WTC11 (cell line): Measurements from ENCODE around the gene STIM2. TPM values are rescaled to one million over a fixed set of nuclear protein-coding genes. Genes with fewer than 3 reads are reported as not detected.

Source experiments
- ATAC-seq: fragments of 200-7000 bp; cut with Tn5 transposase; 2 replicates; pipeline ENCODE4 v1.10.0; 2021; ENCODE audit warnings: mild to moderate bottlenecking, moderate library complexity
- CTCF ChIA-PET: fragments of 300-600 bp; sonication (Branson Sonifier 250); formaldehyde crosslinking; loops from one replicate; lab custom pipeline; 2021; ENCODE audit warnings: antibody characterized with exemption; lab: Charles Lee
- POLR2A ChIA-PET: fragments of 350-600 bp; sonication (Branson Sonifier 250); formaldehyde crosslinking; loops from one replicate; lab custom pipeline; 2021; ENCODE audit warnings: antibody characterized with exemption; lab: Charles Lee
- DNase-seq: peaks from one replicate; pipeline ENCODE4 v3.0.0; 2021; ENCODE audit warnings: low spot score
- H3K27ac Mint-ChIP-seq: 2 replicates; pipeline ENCODE4 v1.8.0; 2021; ENCODE audit warnings: mixed read lengths
- H3K27me3 Mint-ChIP-seq: 2 replicates; pipeline ENCODE4 v1.8.0; 2021; ENCODE audit warnings: low read depth, mild to moderate bottlenecking, moderate library complexity, mixed read lengths
- H3K36me3 Mint-ChIP-seq: 2 replicates; pipeline ENCODE4 v1.8.0; 2021; ENCODE audit warnings: mixed read lengths
- H3K4me1 Mint-ChIP-seq: 2 replicates; pipeline ENCODE4 v1.8.0; 2022; ENCODE audit warnings: mixed read lengths
- H3K4me3 Mint-ChIP-seq: 2 replicates; pipeline ENCODE4 v1.8.0; 2021; ENCODE audit warnings: mild to moderate bottlenecking, moderate library complexity, mixed read lengths
- H3K9me3 Mint-ChIP-seq: 2 replicates; pipeline ENCODE4 v1.8.0; 2021; ENCODE audit warnings: mixed read lengths
- ATF1 ChIP-seq: sonication (generic); formaldehyde crosslinking; IDR thresholded peaks from 2 replicates; pipeline ENCODE4 v1.8.1; 2023; ENCODE audit warnings: mild to moderate bottlenecking, moderate library complexity, missing genetic modification reagents
- CREM ChIP-seq: sonication (generic); formaldehyde crosslinking; IDR thresholded peaks from 2 replicates; pipeline ENCODE4 v1.8.1; 2022; ENCODE audit warnings: mild to moderate bottlenecking, missing genetic modification reagents, moderate library complexity
- E2F5 ChIP-seq: sonication (generic); formaldehyde crosslinking; IDR thresholded peaks from 2 replicates; pipeline ENCODE4 v1.8.1; 2022; ENCODE audit warnings: mild to moderate bottlenecking, moderate library complexity, missing genetic modification reagents
- EMX1 ChIP-seq: fragments of 250-450 bp; sonication (Bioruptor Pico); IDR thresholded peaks from 2 replicates; pipeline ENCODE4 v1.8.0; 2021; ENCODE audit warnings: mild to moderate bottlenecking
- GABPB1 ChIP-seq: sonication (generic); formaldehyde crosslinking; IDR thresholded peaks from 2 replicates; pipeline ENCODE4 v1.8.1; 2023; ENCODE audit warnings: mild to moderate bottlenecking, missing genetic modification reagents
- IRF2 ChIP-seq: sonication (generic); formaldehyde crosslinking; IDR thresholded peaks from 2 replicates; pipeline ENCODE4 v1.8.0; 2022; ENCODE audit warnings: low read depth, missing genetic modification reagents, borderline replicate concordance
- MXD4 ChIP-seq: fragments of 250-450 bp; sonication (Bioruptor Pico); IDR thresholded peaks from 2 replicates; pipeline ENCODE4 v1.8.0; 2021; ENCODE audit warnings: mild to moderate bottlenecking, moderate library complexity, borderline replicate concordance
- NFATC4 ChIP-seq: fragments of 250-450 bp; sonication (Bioruptor Pico); IDR thresholded peaks from 2 replicates; pipeline ENCODE4 v1.9.0; 2021; ENCODE audit warnings: mild to moderate bottlenecking
- NR3C1 ChIP-seq: sonication (generic); formaldehyde crosslinking; conservative IDR thresholded peaks from 2 replicates; pipeline ENCODE4 v1.8.1; 2023; ENCODE audit warnings: low read depth, mild to moderate bottlenecking, missing genetic modification reagents
- PRRX2 ChIP-seq: fragments of 250-450 bp; sonication (Bioruptor Pico); IDR thresholded peaks from 2 replicates; pipeline ENCODE4 v1.8.0; 2021; ENCODE audit warnings: mild to moderate bottlenecking
- RELA ChIP-seq: sonication (generic); formaldehyde crosslinking; IDR thresholded peaks from 2 replicates; pipeline ENCODE4 v1.8.1; 2022; ENCODE audit warnings: missing genetic modification reagents, mild to moderate bottlenecking, borderline replicate concordance
- RORB ChIP-seq: fragments of 250-450 bp; sonication (Bioruptor Pico); IDR thresholded peaks from 2 replicates; pipeline ENCODE4 v1.9.0; 2021; ENCODE audit warnings: mild to moderate bottlenecking
- SMAD3 ChIP-seq: sonication (generic); formaldehyde crosslinking; IDR thresholded peaks from 2 replicates; pipeline ENCODE4 v1.8.0; 2022; ENCODE audit warnings: missing genetic modification reagents, mild to moderate bottlenecking, borderline replicate concordance
- USF1 ChIP-seq: sonication (generic); formaldehyde crosslinking; IDR thresholded peaks from 2 replicates; pipeline ENCODE4 v1.8.0; 2022; ENCODE audit warnings: mild to moderate bottlenecking, missing genetic modification reagents
- USF2 ChIP-seq: sonication (generic); formaldehyde crosslinking; IDR thresholded peaks from 2 replicates; pipeline ENCODE4 v1.8.1; 2023; ENCODE audit warnings: mild to moderate bottlenecking, missing genetic modification reagents, moderate library complexity
- ZBTB21 ChIP-seq: sonication (generic); formaldehyde crosslinking; IDR thresholded peaks from 2 replicates; pipeline ENCODE4 v1.8.1; 2023; ENCODE audit warnings: mild to moderate bottlenecking, missing genetic modification reagents, borderline replicate concordance
- ZNF232 ChIP-seq: sonication (generic); formaldehyde crosslinking; IDR thresholded peaks from 2 replicates; pipeline ENCODE4 v1.8.0; 2022; ENCODE audit warnings: mild to moderate bottlenecking, missing genetic modification reagents
- ZNF396 ChIP-seq: fragments of 250-450 bp; sonication (Bioruptor Pico); IDR thresholded peaks from 2 replicates; pipeline ENCODE4 v1.8.0; 2021; ENCODE audit warnings: mild to moderate bottlenecking, moderate library complexity, borderline replicate concordance
- ZNF416 ChIP-seq: fragments of 250-450 bp; sonication (Bioruptor Pico); IDR thresholded peaks from 2 replicates; pipeline ENCODE4 v1.9.0; 2021; ENCODE audit warnings: mild to moderate bottlenecking, inconsistent platforms
- ZNF425 ChIP-seq: fragments of 250-450 bp; sonication (Bioruptor Pico); conservative IDR thresholded peaks from 2 replicates; pipeline ENCODE4 v1.9.0; 2021; ENCODE audit warnings: mild to moderate bottlenecking
- ZNF512 ChIP-seq: sonication (generic); formaldehyde crosslinking; IDR thresholded peaks from 2 replicates; pipeline ENCODE4 v1.8.1; 2022; ENCODE audit warnings: missing genetic modification reagents, borderline replicate concordance
- ZNF671 ChIP-seq: fragments of 250-450 bp; sonication (Bioruptor Pico); IDR thresholded peaks from 2 replicates; pipeline ENCODE4 v1.8.0; 2021; ENCODE audit warnings: mild to moderate bottlenecking
- ZSCAN18 ChIP-seq: fragments of 250-450 bp; sonication (Bioruptor Pico); IDR thresholded peaks from 2 replicates; pipeline ENCODE4 v2.1.2; 2022; ENCODE audit warnings: mild to moderate bottlenecking, moderate library complexity
- total RNA-seq: library from RNA; stranded (reverse); gene quantifications from 3 replicates; pipeline ENCODE4 v1.2.3, GENCODE V29; 2021

The STIM2 gene
- total RNA-seq, 1 experiment from 2014 or later: 22.4 TPM

GRCh38 chr4:27059446-27059845 lies 198.8 kb downstream of the STIM2 start (continued):
- TF ChIP-seq E2F5 (CRISPR knock-in tag) (no peak), ZBTB21 (CRISPR knock-in tag) (no peak), PRRX2 (no peak), NFATC4 (CRISPR knock-in tag) (no peak), RORB (CRISPR knock-in tag) (no peak), GABPB1 (CRISPR knock-in tag) (no peak), NR3C1 (CRISPR knock-in tag) (no peak), EMX1 (no peak)

- Mint-ChIP-seq H3K4me3 (no peak overlapping the region), H3K36me3 (no peaks in the 10 kb centered on the region), H3K9me3 (no peaks in the 10 kb centered on the region), H3K27me3 (no peaks in the 10 kb centered on the region), H3K4me1 (peaks cover 21% of the 10 kb centered on the region), H3K27ac (no peak overlapping the region)
- DNase-seq (no peak), ATAC-seq (no peak)
- TF ChIP-seq ZNF396 (no peak), ZNF425 (CRISPR knock-in tag) (no peak), ZSCAN18 (CRISPR knock-in tag) (no peak), MXD4 (CRISPR knock-in tag) (no peak), IRF2 (CRISPR knock-in tag) (no peak), CREM (no peak), SMAD3 (CRISPR knock-in tag) (no peak), ZNF512 (CRISPR knock-in tag) (no peak), USF2 (CRISPR knock-in tag) (no peak), ZNF232 (no peak), PRRX2 (no peak), ZNF416 (no peak), ZNF671 (no peak), ATF1 (CRISPR knock-in tag) (no peak), USF1 (CRISPR knock-in tag) (no peak), RELA (CRISPR knock-in tag) (no peak)
- POLR2A ChIA-PET: no interaction called here
- CTCF ChIA-PET: no interaction called here
Measured at GRCh38 chr4:27062256-27062655, 201.6 kb downstream of the STIM2 start.
